Smooth muscle cell (in vitro differentiated cells): ENCODE results near the gene SASS6. TPM values are rescaled to one million over a fixed set of nuclear protein-coding genes. Genes with fewer than 3 reads are reported as not detected.

Source experiments
- DNase-seq: peaks from one replicate; lab custom pipeline; 2025; ENCODE audit not compliant: unreplicated experiment; lab: John Stamatoyannopoulos, UW
- H2AFZ ChIP-seq: fragments of 200-600 bp; sonication (generic); 2 replicates; pipeline ENCODE4 v1.6.0; 2016; ENCODE audit warnings: antibody characterized with exemption, low read depth, mild to moderate bottlenecking
- H3F3A ChIP-seq: fragments of 200-600 bp; sonication (generic); 2 replicates; pipeline ENCODE4 v1.6.0; 2017; ENCODE audit warnings: antibody characterized with exemption, low read depth
- H3K27ac ChIP-seq: fragments of 200-600 bp; sonication (generic); 2 replicates; pipeline ENCODE4 v1.5.1; 2016; ENCODE audit warnings: low read depth, mild to moderate bottlenecking
- H3K27me3 ChIP-seq: fragments of 200-600 bp; sonication (generic); 2 replicates; pipeline ENCODE4 v1.6.1; 2016; ENCODE audit warnings: low read depth, mild to moderate bottlenecking
- H3K36me3 ChIP-seq: fragments of 200-600 bp; sonication (generic); 2 replicates; pipeline ENCODE4 v1.5.1; 2016; ENCODE audit warnings: low read depth
- H3K4me1 ChIP-seq: fragments of 200-600 bp; sonication (generic); 2 replicates; pipeline ENCODE4 v1.5.1; 2016; ENCODE audit warnings: low read depth
- H3K4me2 ChIP-seq: fragments of 200-600 bp; sonication (generic); 2 replicates; pipeline ENCODE4 v1.6.0; 2016; ENCODE audit warnings: mild to moderate bottlenecking
- H3K4me3 ChIP-seq: fragments of 200-600 bp; sonication (generic); 2 replicates; pipeline ENCODE4 v1.5.1; 2016; ENCODE audit warnings: mild to moderate bottlenecking
- H3K79me2 ChIP-seq: fragments of 200-600 bp; sonication (generic); 2 replicates; pipeline ENCODE4 v1.6.0; 2016; ENCODE audit warnings: low read depth, mild to moderate bottlenecking
- H3K9ac ChIP-seq: fragments of 200-600 bp; sonication (generic); 2 replicates; pipeline ENCODE4 v1.6.0; 2016; ENCODE audit warnings: low read depth
- H3K9me3 ChIP-seq: fragments of 200-600 bp; sonication (generic); replicated peaks from 2 replicates; pipeline ENCODE4 v1.5.1; 2016; ENCODE audit warnings: low read depth
- H4K20me1 ChIP-seq: fragments of 200-600 bp; sonication (generic); 2 replicates; pipeline ENCODE4 v1.6.0; 2016; ENCODE audit warnings: low read depth
- WGBS: methylation state at CpG from one replicate; pipeline ENCODE4 v1.1.7; 2016; ENCODE audit warnings: low lambda C conversion rate; 5-methylcytosine and 5-hydroxymethylcytosine counted together
- polyA plus RNA-seq: library from polyadenylated mRNA; unstranded; fragments of >200 nt; fragmentation: Nextera tagmentation; extraction: Ambion mirVana; gene quantifications from 2 replicates; pipeline ENCODE4 v1.2.1, GENCODE V29; 2016
- total RNA-seq: library from RNA; depleted of rRNA; stranded (reverse); fragments of >200 nt; gene quantifications from 2 replicates; pipeline ENCODE4 v1.2.3, GENCODE V29; 2014
- TF ChIP-seq, protein P1 (sequence below): fragments of 200-600 bp; sonication (generic); IDR thresholded peaks from 2 replicates; pipeline ENCODE4 v1.5.1; 2017; ENCODE audit warnings: borderline replicate concordance, mild to moderate bottlenecking, antibody characterized with exemption; ENCODE audit not compliant: insufficient read depth, poor library complexity, severe bottlenecking

SASS6 gene
- total and polyA plus RNA-seq, 2 experiments from 2014 or later: 1.9 to 6.0 TPM

DNA sequence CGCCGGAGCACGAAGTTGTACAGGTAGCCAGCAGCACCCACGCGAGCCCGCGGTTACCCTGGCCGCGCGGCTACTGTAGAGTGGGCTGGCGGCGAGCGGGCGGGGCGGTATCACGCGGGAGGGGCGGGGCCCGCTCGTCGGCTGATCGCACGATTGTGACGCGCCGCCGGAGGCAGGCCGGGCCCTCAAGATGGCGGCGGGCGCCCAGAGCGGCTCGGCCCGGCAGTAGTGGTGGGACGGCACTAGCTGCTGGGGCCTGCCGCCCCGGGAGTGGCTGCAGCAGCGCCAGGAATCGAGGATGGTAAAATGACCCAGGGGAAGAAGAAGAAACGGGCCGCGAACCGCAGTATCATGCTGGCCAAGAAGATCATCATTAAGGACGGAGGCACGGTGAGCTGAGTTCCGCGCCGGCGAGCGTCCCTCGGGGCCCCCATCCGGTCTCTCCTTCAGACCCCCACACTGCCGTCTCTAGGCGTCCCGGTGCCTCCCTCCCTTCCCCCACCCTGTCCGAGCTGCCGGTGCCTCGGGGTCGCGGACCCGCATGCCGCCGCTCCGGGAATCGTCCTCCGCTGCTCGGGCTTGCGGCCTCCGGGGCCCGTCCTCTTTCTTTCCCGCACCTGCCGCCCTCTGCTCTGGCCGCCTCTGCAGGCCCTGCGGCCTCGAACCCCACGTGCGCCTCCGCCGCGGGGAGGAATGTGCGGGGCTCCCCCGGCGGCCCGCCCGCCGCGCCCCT is 94.6 kb downstream of the SASS6 start:
- WGBS: under 1% methylated on average over 55 of the region's 87 CpGs
- peak overlapping the region; percentile 97 for H3K27ac ChIP-seq
- TF ChIP-seq, protein P1, sequence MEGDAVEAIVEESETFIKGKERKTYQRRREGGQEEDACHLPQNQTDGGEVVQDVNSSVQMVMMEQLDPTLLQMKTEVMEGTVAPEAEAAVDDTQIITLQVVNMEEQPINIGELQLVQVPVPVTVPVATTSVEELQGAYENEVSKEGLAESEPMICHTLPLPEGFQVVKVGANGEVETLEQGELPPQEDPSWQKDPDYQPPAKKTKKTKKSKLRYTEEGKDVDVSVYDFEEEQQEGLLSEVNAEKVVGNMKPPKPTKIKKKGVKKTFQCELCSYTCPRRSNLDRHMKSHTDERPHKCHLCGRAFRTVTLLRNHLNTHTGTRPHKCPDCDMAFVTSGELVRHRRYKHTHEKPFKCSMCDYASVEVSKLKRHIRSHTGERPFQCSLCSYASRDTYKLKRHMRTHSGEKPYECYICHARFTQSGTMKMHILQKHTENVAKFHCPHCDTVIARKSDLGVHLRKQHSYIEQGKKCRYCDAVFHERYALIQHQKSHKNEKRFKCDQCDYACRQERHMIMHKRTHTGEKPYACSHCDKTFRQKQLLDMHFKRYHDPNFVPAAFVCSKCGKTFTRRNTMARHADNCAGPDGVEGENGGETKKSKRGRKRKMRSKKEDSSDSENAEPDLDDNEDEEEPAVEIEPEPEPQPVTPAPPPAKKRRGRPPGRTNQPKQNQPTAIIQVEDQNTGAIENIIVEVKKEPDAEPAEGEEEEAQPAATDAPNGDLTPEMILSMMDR: no peak
- no peaks in the 10 kb centered on the region for H3K36me3 ChIP-seq
- H2AFZ ChIP-seq: peak overlapping the region; percentile 61
- H4K20me1 ChIP-seq: peaks cover 41% of the 10 kb centered on the region
- peaks cover 55% of the 10 kb centered on the region for H3K79me2 ChIP-seq
- DNase-seq: peak; percentile 55
- H3K27me3 ChIP-seq: no peaks in the 10 kb centered on the region
- H3F3A ChIP-seq: peaks cover 6% of the 10 kb centered on the region
- H3K4me1 ChIP-seq: peaks cover 24% of the 10 kb centered on the region
- H3K9ac ChIP-seq: peak overlapping the region; percentile 99
- no peaks in the 10 kb centered on the region for H3K9me3 ChIP-seq
- H3K4me3 ChIP-seq: peak overlapping the region; percentile 71
- peak overlapping the region; percentile 98 for H3K4me2 ChIP-seq

DNA sequence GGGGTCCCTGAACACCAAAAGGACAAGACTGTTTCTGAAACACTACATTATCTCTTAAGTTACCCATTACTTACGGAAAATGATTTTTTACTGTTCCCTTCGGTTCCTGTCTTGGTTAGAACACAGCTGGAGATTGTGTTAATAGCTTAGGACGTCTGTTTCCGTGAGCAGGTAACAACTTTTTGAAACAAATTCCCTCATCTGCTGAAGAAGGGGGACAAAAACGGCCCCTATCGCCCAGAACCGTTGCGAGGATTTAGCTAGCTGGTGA is 95.1 kb downstream of the SASS6 start:
- Histone ChIP-seq H3K27me3 (no peaks in the 10 kb centered on the region), H4K20me1 (peaks cover 36% of the 10 kb centered on the region), H3K4me1 (peaks cover 22% of the 10 kb centered on the region), H3K36me3 (no peaks in the 10 kb centered on the region), H3K9ac (peak overlapping the region; percentile 99), H2AFZ (peak overlapping the region; percentile 61), H3K9me3 (no peaks in the 10 kb centered on the region), H3K27ac (peak overlapping the region; percentile 97), H3F3A (peaks cover 6% of the 10 kb centered on the region), H3K79me2 (peaks cover 50% of the 10 kb centered on the region), H3K4me3 (peak overlapping the region; percentile 71), H3K4me2 (peak overlapping the region; percentile 98)
- TF ChIP-seq, protein P1: no peak
- 0% methylated on average over 8 of the region's 8 CpGs for WGBS
- DNase-seq: no peak

- Histone ChIP-seq H3F3A (peaks cover 6% of the 10 kb centered on the region), H3K36me3 (no peaks in the 10 kb centered on the region), H3K27me3 (no peaks in the 10 kb centered on the region), H3K9ac (peak overlapping the region; percentile 99), H2AFZ (peak overlapping the region; percentile 61), H3K9me3 (no peaks in the 10 kb centered on the region), H3K4me1 (peaks cover 17% of the 10 kb centered on the region), H3K79me2 (peaks cover 44% of the 10 kb centered on the region), H4K20me1 (peaks cover 30% of the 10 kb centered on the region), H3K27ac (peak overlapping the region; percentile 97), H3K4me2 (peak overlapping the region; percentile 98), H3K4me3 (peak overlapping the region; percentile 71)
- WGBS: 7% methylated on average over 11 of the region's 11 CpGs
- DNase-seq: no peak
- TF ChIP-seq, protein P1: no peak
These were observed 95.7 kb downstream of the SASS6 start for GRCh38 chr1:100036718-100037655.
